OCI-LY7 (cell line): ENCODE results near the gene ARHGEF18. TPM values are rescaled to one million over a fixed set of nuclear protein-coding genes. Genes with fewer than 3 reads are reported as not detected.

Experiments used
- BruUV-seq: library from RNA; stranded (reverse); fragments of 400-500 nt; replicated peaks from 2 replicates; lab custom pipeline; 2021; lab: Mats Ljungman, UMichigan
- CTCF ChIA-PET: fragments of 300-600 bp; sonication (Branson Sonifier 250); formaldehyde crosslinking; loops from one replicate; lab custom pipeline; 2022; ENCODE audit warnings: antibody characterized with exemption; ENCODE audit not compliant: unreplicated experiment; lab: Charles Lee
- POLR2A ChIA-PET: fragments of 300-600 bp; sonication (Branson Sonifier 250); formaldehyde crosslinking; loops from one replicate; lab custom pipeline; 2022; ENCODE audit warnings: antibody characterized with exemption; lab: Charles Lee
- DNase-seq: peaks from one replicate; pipeline ENCODE4 v3.0.0-alpha.2; 2015; ENCODE audit warnings: low spot score
- H2AFZ ChIP-seq: fragments of 200-600 bp; sonication (generic), shearing (Covaris generic); 2 replicates; pipeline ENCODE4 v1.6.1; 2014; ENCODE audit warnings: mild to moderate bottlenecking, antibody characterized with exemption, low read length, moderate library complexity
- H3K27ac ChIP-seq: fragments of 200-600 bp; sonication (generic); 2 replicates; pipeline ENCODE4 v1.5.1; 2014; ENCODE audit warnings: mixed run types, low read depth, mild to moderate bottlenecking, moderate library complexity, low read length, inconsistent platforms; ENCODE audit not compliant: poor library complexity, severe bottlenecking
- H3K36me3 ChIP-seq: fragments of 200-600 bp; sonication (generic); 2 replicates; pipeline ENCODE4 v1.6.1; 2014; ENCODE audit warnings: mild to moderate bottlenecking, antibody characterized with exemption, low read length, moderate library complexity, mixed read lengths; ENCODE audit not compliant: insufficient read depth
- H3K4me1 ChIP-seq: fragments of 200-600 bp; sonication (generic); 2 replicates; pipeline ENCODE4 v1.5.1; 2014; ENCODE audit warnings: mild to moderate bottlenecking, low read length; ENCODE audit not compliant: insufficient read depth, poor library complexity, severe bottlenecking
- H3K4me2 ChIP-seq: fragments of 200-600 bp; sonication (generic); 2 replicates; pipeline ENCODE4 v1.6.1; 2014; ENCODE audit warnings: mild to moderate bottlenecking, low read length
- H3K4me3 ChIP-seq: fragments of 200-600 bp; sonication (generic); 2 replicates; pipeline ENCODE4 v1.5.1; 2014; ENCODE audit warnings: mild to moderate bottlenecking, low read depth, low read length; ENCODE audit not compliant: poor library complexity, severe bottlenecking
- H3K79me2 ChIP-seq: fragments of 200-600 bp; sonication (generic); 2 replicates; pipeline ENCODE4 v1.6.1; 2016; ENCODE audit warnings: low read depth, mild to moderate bottlenecking, low read length, moderate library complexity, mixed read lengths; ENCODE audit not compliant: insufficient read depth
- H3K9me2 ChIP-seq: fragments of 200-600 bp; sonication (generic); 2 replicates; pipeline ENCODE4 v1.6.1; 2016; ENCODE audit warnings: mild to moderate bottlenecking, low read length, mixed read lengths; ENCODE audit not compliant: insufficient read depth
- H3K9me3 ChIP-seq: fragments of 200-600 bp; sonication (generic); 2 replicates; pipeline ENCODE4 v1.6.1; 2014; ENCODE audit warnings: mild to moderate bottlenecking, mixed run types, low read length, mixed read lengths
- H4K20me1 ChIP-seq: fragments of 200-600 bp; sonication (generic); 2 replicates; pipeline ENCODE4 v1.6.1; 2014; ENCODE audit warnings: mild to moderate bottlenecking, antibody characterized with exemption, low read length, moderate library complexity, mixed read lengths; ENCODE audit not compliant: insufficient read depth
- EZH2phosphoT487 ChIP-seq: fragments of 200-600 bp; sonication (generic); IDR thresholded peaks from 2 replicates; pipeline ENCODE4 v1.6.1; 2018; ENCODE audit warnings: low read depth, borderline replicate concordance, mild to moderate bottlenecking, mixed run types, antibody characterized with exemption, low read length, moderate library complexity, mixed read lengths
- intact Hi-C: fragments of 100-400 bp; cut with micrococcal nuclease; formaldehyde crosslinking; loops from one replicate; pipeline ENCODE4 v1.10.0; 2022; ENCODE audit not compliant: unreplicated experiment
- total RNA-seq, 2 experiments: library from RNA; depleted of rRNA in 1 of 2; stranded (reverse); fragments of >200 nt in 1 of 2; shearing (Covaris generic) in 1 of 2; gene quantifications; 2 replicates each; pipeline ENCODE4 v1.2.3, GENCODE V29; 2014 to 2022
- TF ChIP-seq, protein P1 (sequence below): fragments of 200-600 bp; sonication (generic); conservative IDR thresholded peaks from 2 replicates; pipeline ENCODE4 v1.5.1; 2014; ENCODE audit warnings: mild to moderate bottlenecking, antibody characterized with exemption, low read length, moderate library complexity, mixed read lengths

Gene ARHGEF18
- total RNA-seq, 2 experiments from 2014 or later: 48.1 to 55.2 TPM

DNA sequence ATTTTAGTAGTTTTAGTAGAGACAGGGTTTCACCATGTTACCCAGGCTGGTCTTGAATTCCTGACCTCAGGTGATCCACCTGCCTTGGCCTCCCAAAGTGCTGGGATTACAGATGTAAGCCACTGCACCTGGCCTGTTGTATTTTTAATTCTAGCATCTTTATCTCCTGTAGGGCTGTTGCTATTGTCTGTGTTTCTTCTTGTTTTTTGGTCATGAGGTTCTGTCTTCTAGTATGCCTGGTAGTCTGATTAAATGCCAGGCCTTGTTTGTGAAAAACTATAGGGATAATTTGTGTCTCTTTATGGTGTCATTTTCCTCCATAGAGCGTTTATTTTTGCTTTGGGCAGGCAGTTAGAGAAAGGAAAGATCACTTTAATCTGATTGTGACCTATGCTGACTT is 3.1 kb downstream of the ARHGEF18 start:
- Histone ChIP-seq H3K4me3 (peak overlapping the region; percentile 96), H3K79me2 (peaks cover 82% of the 10 kb centered on the region), H3K4me1 (peaks cover 48% of the 10 kb centered on the region), H3K9me2 (no peaks in the 10 kb centered on the region), H3K36me3 (peaks cover 74% of the 10 kb centered on the region), H3K27ac (peak overlapping the region; percentile 93), H2AFZ (no peak overlapping the region), H4K20me1 (peaks cover 10% of the 10 kb centered on the region), H3K9me3 (peaks cover 12% of the 10 kb centered on the region; the same call in 1 of the 2 replicates), H3K4me2 (peak overlapping the region; percentile 78; the same call in 1 of the 2 replicates)
- POLR2A ChIA-PET: interaction anchor here (0.7 kb wide), 2 partner anchors 14 to 1561 kb away, joined by 4 to 5 read pairs; no protein-coding TSS in a partner anchor
- CTCF ChIA-PET: no interaction called here
- intact Hi-C loops: no loop called here
- TSS peak; percentile 33 for BruUV-seq
- DNase-seq: peak; percentile 33
- TF ChIP-seq EZH2phosphoT487: no peak
- TF ChIP-seq, protein P1, sequence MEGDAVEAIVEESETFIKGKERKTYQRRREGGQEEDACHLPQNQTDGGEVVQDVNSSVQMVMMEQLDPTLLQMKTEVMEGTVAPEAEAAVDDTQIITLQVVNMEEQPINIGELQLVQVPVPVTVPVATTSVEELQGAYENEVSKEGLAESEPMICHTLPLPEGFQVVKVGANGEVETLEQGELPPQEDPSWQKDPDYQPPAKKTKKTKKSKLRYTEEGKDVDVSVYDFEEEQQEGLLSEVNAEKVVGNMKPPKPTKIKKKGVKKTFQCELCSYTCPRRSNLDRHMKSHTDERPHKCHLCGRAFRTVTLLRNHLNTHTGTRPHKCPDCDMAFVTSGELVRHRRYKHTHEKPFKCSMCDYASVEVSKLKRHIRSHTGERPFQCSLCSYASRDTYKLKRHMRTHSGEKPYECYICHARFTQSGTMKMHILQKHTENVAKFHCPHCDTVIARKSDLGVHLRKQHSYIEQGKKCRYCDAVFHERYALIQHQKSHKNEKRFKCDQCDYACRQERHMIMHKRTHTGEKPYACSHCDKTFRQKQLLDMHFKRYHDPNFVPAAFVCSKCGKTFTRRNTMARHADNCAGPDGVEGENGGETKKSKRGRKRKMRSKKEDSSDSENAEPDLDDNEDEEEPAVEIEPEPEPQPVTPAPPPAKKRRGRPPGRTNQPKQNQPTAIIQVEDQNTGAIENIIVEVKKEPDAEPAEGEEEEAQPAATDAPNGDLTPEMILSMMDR: no peak

DNA sequence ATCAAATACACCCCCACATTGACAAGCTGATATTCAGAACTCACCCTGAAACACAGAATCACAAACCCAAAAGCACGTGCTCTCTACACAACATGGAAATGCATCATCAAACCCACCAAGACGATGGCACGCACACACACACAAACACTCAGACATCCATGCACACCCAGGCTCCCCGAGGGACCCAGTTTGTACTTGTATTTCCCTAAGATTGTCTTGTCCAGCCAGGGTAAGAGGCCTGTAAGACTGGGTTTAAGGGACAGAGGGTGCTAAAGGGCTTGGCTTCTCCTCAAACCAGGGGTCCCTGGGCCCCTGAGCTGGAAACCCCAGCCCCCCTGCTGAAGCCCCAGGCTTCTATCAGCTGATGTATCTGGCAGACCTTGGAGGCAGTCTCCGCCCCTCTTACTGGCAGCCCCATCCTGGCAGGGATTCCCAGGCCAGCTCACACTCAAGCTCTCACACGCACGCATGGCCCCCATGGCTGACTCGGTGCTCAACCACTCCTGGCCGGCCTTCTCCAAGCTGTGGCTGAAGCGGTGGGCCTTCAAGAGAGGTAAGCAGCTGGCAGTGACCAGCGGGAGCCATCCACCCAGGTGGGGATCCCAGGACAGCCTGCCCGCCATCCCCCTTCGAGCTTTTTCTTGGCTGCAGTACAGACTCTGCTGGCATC is 6.5 kb downstream of the ARHGEF18 start:
- POLR2A ChIA-PET: no interaction called here

More for the DNA sequence above, 6.5 kb downstream of the ARHGEF18 start:
- Histone ChIP-seq H4K20me1 (peaks cover 10% of the 10 kb centered on the region), H3K4me1 (peaks cover 31% of the 10 kb centered on the region), H3K36me3 (peaks cover 96% of the 10 kb centered on the region), H3K9me2 (no peaks in the 10 kb centered on the region), H3K9me3 (peaks cover 12% of the 10 kb centered on the region; the same call in 1 of the 2 replicates), H3K79me2 (peaks cover 97% of the 10 kb centered on the region), H3K4me2 (no peak overlapping the region), H3K27ac (no peak overlapping the region), H3K4me3 (no peak overlapping the region), H2AFZ (no peak overlapping the region)
- intact Hi-C loops: no loop called here
- TSS peak; percentile 24 for BruUV-seq
- no peak for DNase-seq
- TF ChIP-seq EZH2phosphoT487: no peak
- TF ChIP-seq, protein P1: no peak
- CTCF ChIA-PET: no interaction called here
